ENCODE measurements around the gene PPP1R3D. TPM values are rescaled to one million over a fixed set of nuclear protein-coding genes. Genes with fewer than 3 reads are reported as not detected.
A peak's percentile ranks its signal among the peaks of the same experiment; 100 is the strongest.
"Not testable (repeated sequence)": the region's sequence is repeated elsewhere in the genome, so short reads cannot be mapped to it uniquely, and the experiment has no call there.

PPP1R3D gene
- total RNA-seq, 4 donors from 2014 or later = 7.1 to 10.4 (median 7.6) TPM

GRCh38 chr20:59958123-59958522 is 18.0 kb upstream of the PPP1R3D start, which contains the start of gene CDH26:
TSS of gene CDH26 (plus strand) at chr20:59958423. CDS start at chr20:59958727, 304 bp downstream.
- WGBS, 2 donors = 82 to 87% methylated on average over 5 of the region's 5 CpGs
- intact Hi-C loops (cut with DNase I) = no loop called here
- DNase-seq = no peak
- Histone ChIP-seq H3K4me3 (replicated peaks in 1 of 3) (no peak within 1 kb of the TSS), H3K9me3 (no peaks in the 10 kb centered on the region), H3K4me1 (no peaks in the 10 kb centered on the region), H3K27me3 (no peaks in the 10 kb centered on the region), H3K36me3 (no peaks in the 10 kb centered on the region), H3K27ac (no peak within 1 kb of the TSS)
- TF ChIP-seq POLR2A (IDR thresholded peaks at IDR 0.05) (no peak), CTCF (IDR thresholded peaks at IDR 0.05) (no peak)

- DNase-seq; intact Hi-C loops (cut with DNase I); H3K9me3 ChIP-seq; H3K4me3 ChIP-seq (replicated peaks in 1 of 3); H3K4me1 ChIP-seq; H3K27me3 ChIP-seq; H3K27ac ChIP-seq; H3K36me3 ChIP-seq: not testable (repeated sequence)
Observed at GRCh38 chr20:59957568-59957967, 17.5 kb upstream of the PPP1R3D start.

- Histone ChIP-seq H3K36me3 (no peaks in the 10 kb centered on the region), H3K4me3 (replicated peaks in 1 of 3) (no peak overlapping the region), H3K4me1 (no peaks in the 10 kb centered on the region), H3K27ac (no peak overlapping the region), H3K9me3 (no peaks in the 10 kb centered on the region), H3K27me3 (no peaks in the 10 kb centered on the region)
- WGBS, 2 donors = 82% methylated on average over 8 of the region's 8 CpGs
- no peak for TF ChIP-seq POLR2A (IDR thresholded peaks at IDR 0.05)
- TF ChIP-seq CTCF (IDR thresholded peaks at IDR 0.05) = peak in 2 of 6 experiments; percentile 11 to 22
- intact Hi-C loops (cut with DNase I) = no loop called here
- no peak for DNase-seq
Observed at GRCh38 chr20:59955131-59955796, 15.2 kb upstream of the PPP1R3D start.

- WGBS, 2 donors = 86 to 89% methylated on average over 4 of the region's 4 CpGs
- intact Hi-C loops (cut with DNase I) = no loop called here
- Histone ChIP-seq H3K27ac (no peak overlapping the region), H3K4me3 (replicated peaks in 1 of 3) (no peak overlapping the region), H3K9me3 (no peaks in the 10 kb centered on the region), H3K27me3 (no peaks in the 10 kb centered on the region), H3K4me1 (no peaks in the 10 kb centered on the region), H3K36me3 (no peaks in the 10 kb centered on the region)
- no peak for DNase-seq
- TF ChIP-seq CTCF (IDR thresholded peaks at IDR 0.05) (no peak), POLR2A (IDR thresholded peaks at IDR 0.05) (no peak)
Observed at GRCh38 chr20:59954718-59955117, 14.6 kb upstream of the PPP1R3D start.

GRCh38 chr20:59949911-59950310 is 9.8 kb upstream of the PPP1R3D start:
- Histone ChIP-seq H3K4me1 (no peaks in the 10 kb centered on the region), H3K36me3 (peaks cover under 1% of the 10 kb centered on the region in 2 donors), H3K4me3 (replicated peaks in 1 of 3) (no peak overlapping the region), H3K27ac (no peak overlapping the region), H3K9me3 (no peaks in the 10 kb centered on the region), H3K27me3 (no peaks in the 10 kb centered on the region)
- 95 to 96% methylated on average over 6 of the region's 6 CpGs for WGBS, 2 donors
- intact Hi-C loops (cut with DNase I) = no loop called here
- DNase-seq = no peak
- TF ChIP-seq POLR2A (IDR thresholded peaks at IDR 0.05) = no peak

- intact Hi-C loops (cut with DNase I) = no loop called here
- H3K4me1 ChIP-seq = no peaks in the 10 kb centered on the region
- no peaks in the 10 kb centered on the region for H3K9me3 ChIP-seq
- H3K4me3 ChIP-seq (replicated peaks in 1 of 3) = no peak overlapping the region
- no peaks in the 10 kb centered on the region for H3K27me3 ChIP-seq
- peaks cover 8 to 9% of the 10 kb centered on the region in 2 donors for H3K36me3 ChIP-seq
- DNase-seq = peak; percentile 6 to 8
- TF ChIP-seq POLR2A (IDR thresholded peaks at IDR 0.05) (no peak), CTCF (IDR thresholded peaks at IDR 0.05) (peak in 5 of 6 experiments; percentile 11 to 69 (median 44))
- no peak overlapping the region for H3K27ac ChIP-seq
- whole genome bisulfite sequencing, 2 donors = 45 to 51% methylated on average over 7 of the region's 7 CpGs
Observed at GRCh38 chr20:59948828-59949720, 9.0 kb upstream of the PPP1R3D start.

All from thyroid gland (tissue), 4 donors.